ENCODE data around the gene SAP30BP. TPM values are rescaled to one million over a fixed set of nuclear protein-coding genes. Genes with fewer than 3 reads are reported as not detected.

Gene SAP30BP
- total RNA-seq, 1 experiment from 2014 or later = 80.3 TPM

DNA sequence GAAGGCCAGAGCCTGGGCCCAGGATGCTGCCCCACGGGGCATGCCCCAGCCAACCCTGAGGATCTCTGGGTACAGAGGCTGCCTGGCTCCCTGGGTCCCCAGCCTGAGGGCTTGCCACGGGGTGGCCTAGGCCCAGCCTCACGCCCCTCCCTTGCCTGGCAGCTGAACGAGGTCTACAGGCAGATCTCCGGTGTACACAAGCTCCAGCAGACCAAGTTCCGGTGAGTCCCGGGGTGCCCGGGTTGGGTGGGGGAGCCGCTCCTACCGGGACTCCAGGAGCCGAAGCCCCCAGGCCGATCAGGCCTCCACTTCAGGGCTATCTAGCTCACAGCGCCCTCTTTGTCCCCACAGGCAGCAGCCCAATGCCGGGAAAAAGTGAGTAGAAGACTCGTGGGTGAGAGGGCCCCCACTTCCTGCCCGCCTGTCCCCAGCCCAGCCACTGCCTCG lies 73.5 kb downstream of the SAP30BP start:
- Histone ChIP-seq H3K27me3 (ENCODE audit: insufficient read depth, low read depth) (no peaks in the 10 kb centered on the region), H3K36me3 (ENCODE audit: low read depth) (peaks cover 8% of the 10 kb centered on the region; the same call in 1 of the 2 replicates), H3F3A (ENCODE audit: insufficient read depth, low read depth) (peaks cover 21% of the 10 kb centered on the region; the same call in 1 of the 2 replicates), H2AFZ (no peak overlapping the region), H3K4me2 (no peak overlapping the region), H3K4me1 (replicated peaks; ENCODE audit: insufficient read depth) (no peaks in the 10 kb centered on the region), H3K27ac (no peak overlapping the region), H3K4me3 (no peak overlapping the region), H3K9me3 (ENCODE audit: insufficient read depth, low read depth) (no peaks in the 10 kb centered on the region), H4K20me1 (ENCODE audit: insufficient read depth) (peaks cover 6% of the 10 kb centered on the region), H3K79me2 (ENCODE audit: low read depth) (no peaks in the 10 kb centered on the region), H3K9me2 (ENCODE audit: insufficient read depth) (no peaks in the 10 kb centered on the region)
- TF ChIP-seq, protein P1, sequence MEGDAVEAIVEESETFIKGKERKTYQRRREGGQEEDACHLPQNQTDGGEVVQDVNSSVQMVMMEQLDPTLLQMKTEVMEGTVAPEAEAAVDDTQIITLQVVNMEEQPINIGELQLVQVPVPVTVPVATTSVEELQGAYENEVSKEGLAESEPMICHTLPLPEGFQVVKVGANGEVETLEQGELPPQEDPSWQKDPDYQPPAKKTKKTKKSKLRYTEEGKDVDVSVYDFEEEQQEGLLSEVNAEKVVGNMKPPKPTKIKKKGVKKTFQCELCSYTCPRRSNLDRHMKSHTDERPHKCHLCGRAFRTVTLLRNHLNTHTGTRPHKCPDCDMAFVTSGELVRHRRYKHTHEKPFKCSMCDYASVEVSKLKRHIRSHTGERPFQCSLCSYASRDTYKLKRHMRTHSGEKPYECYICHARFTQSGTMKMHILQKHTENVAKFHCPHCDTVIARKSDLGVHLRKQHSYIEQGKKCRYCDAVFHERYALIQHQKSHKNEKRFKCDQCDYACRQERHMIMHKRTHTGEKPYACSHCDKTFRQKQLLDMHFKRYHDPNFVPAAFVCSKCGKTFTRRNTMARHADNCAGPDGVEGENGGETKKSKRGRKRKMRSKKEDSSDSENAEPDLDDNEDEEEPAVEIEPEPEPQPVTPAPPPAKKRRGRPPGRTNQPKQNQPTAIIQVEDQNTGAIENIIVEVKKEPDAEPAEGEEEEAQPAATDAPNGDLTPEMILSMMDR (conservative IDR thresholded peaks at IDR 0.05) = no peak
- no peak for TF ChIP-seq EZH2 (IDR thresholded peaks at IDR 0.05; ENCODE audit: low read depth)
- POLR2A ChIA-PET (ENCODE audit: unreplicated experiment) = interaction anchor here (0.7 kb wide), 1 partner anchor 51 kb away, joined by 3 read pairs; no protein-coding TSS in a partner anchor
- intact Hi-C loops (cut with micrococcal nuclease; ENCODE audit: unreplicated experiment) = no loop called here
- no TSS peak for BruUV-seq (replicated peaks)
- CTCF ChIA-PET = interaction anchor here (0.5 kb wide), 1 partner anchor 89 kb away, joined by 6 read pairs; no protein-coding TSS in a partner anchor
- no peak for DNase-seq

DNA sequence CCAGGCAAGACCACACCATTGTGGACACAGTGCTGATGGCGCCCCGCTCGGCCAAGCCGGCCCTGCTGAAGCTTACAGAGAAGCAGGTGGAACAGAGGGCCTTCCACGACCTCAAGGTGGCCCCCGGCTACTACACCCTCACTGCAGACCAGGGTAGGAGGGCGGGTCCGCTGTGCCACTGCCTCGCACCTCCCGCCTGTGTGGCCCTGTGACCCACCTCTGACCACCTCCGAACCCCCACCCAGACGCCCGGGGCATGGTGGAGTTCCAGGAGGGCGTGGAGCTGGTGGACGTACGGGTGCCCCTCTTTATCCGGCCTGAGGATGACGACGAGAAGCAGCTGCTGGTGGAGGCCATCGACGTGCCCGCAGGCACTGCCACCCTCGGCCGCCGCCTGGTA lies 75.2 kb downstream of the SAP30BP start:
- Histone ChIP-seq H3K4me1 (replicated peaks; ENCODE audit: insufficient read depth) (no peaks in the 10 kb centered on the region), H3K27ac (no peak overlapping the region), H3K9me3 (ENCODE audit: insufficient read depth, low read depth) (no peaks in the 10 kb centered on the region), H3F3A (ENCODE audit: insufficient read depth, low read depth) (peaks cover 37% of the 10 kb centered on the region), H4K20me1 (ENCODE audit: insufficient read depth) (peaks cover 6% of the 10 kb centered on the region), H3K27me3 (ENCODE audit: insufficient read depth, low read depth) (no peaks in the 10 kb centered on the region), H3K79me2 (ENCODE audit: low read depth) (no peaks in the 10 kb centered on the region), H3K4me3 (no peak overlapping the region), H3K36me3 (ENCODE audit: low read depth) (peaks cover 8% of the 10 kb centered on the region; the same call in 1 of the 2 replicates), H3K9me2 (ENCODE audit: insufficient read depth) (no peaks in the 10 kb centered on the region), H2AFZ (no peak overlapping the region), H3K4me2 (no peak overlapping the region)
- ChIA-PET CTCF (no interaction called here), POLR2A (ENCODE audit: unreplicated experiment) (no interaction called here)
- intact Hi-C loops (cut with micrococcal nuclease; ENCODE audit: unreplicated experiment) = no loop called here
- BruUV-seq (replicated peaks) = no TSS peak
- no peak for DNase-seq
- TF ChIP-seq, protein P1 (conservative IDR thresholded peaks at IDR 0.05) = no peak
- TF ChIP-seq EZH2 (IDR thresholded peaks at IDR 0.05; ENCODE audit: low read depth) = no peak

DNA sequence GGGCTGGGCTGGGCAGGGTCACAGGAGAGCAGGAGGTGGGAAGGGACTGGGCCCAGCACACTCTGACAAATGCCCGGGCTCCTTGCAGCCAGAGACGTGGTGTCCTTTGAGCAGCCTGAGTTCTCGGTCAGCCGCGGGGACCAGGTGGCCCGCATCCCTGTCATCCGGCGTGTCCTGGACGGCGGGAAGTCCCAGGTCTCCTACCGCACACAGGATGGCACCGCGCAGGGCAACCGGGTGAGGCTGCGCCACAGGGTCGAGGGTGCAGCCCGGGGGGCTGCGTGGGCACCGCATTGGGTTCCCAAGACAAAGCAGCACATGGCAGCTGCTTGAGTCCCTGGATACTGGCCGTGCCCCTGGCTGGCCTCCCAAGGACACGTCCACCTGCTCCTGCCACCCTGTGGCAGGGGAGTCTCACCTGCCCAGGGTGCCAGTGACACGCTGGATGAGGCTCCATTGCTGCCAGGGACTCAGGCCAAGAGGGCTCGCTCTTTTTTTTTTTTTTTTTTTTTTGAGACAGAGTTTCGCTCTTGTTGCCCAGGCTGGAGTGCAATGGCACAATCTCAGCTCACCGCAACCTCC lies 76.6 kb downstream of the SAP30BP start:
- no peak overlapping the region for H2AFZ ChIP-seq
- no peaks in the 10 kb centered on the region for H3K79me2 ChIP-seq (ENCODE audit: low read depth)
- no peaks in the 10 kb centered on the region for H3K9me3 ChIP-seq (ENCODE audit: insufficient read depth, low read depth)
- no peaks in the 10 kb centered on the region for H3K27me3 ChIP-seq (ENCODE audit: insufficient read depth, low read depth)
- no peak overlapping the region for H3K4me3 ChIP-seq
- TF ChIP-seq, protein P1 (conservative IDR thresholded peaks at IDR 0.05) = no peak
- no peak for TF ChIP-seq EZH2 (IDR thresholded peaks at IDR 0.05; ENCODE audit: low read depth)
- ChIA-PET POLR2A (ENCODE audit: unreplicated experiment) (no interaction called here), CTCF (interaction anchor here (0.7 kb wide), 1 partner anchor 18 kb away, joined by 17 read pairs; no protein-coding TSS in a partner anchor)
- intact Hi-C loops (cut with micrococcal nuclease; ENCODE audit: unreplicated experiment) = no loop called here
- no peak overlapping the region for H3K4me2 ChIP-seq
- no peaks in the 10 kb centered on the region for H3K9me2 ChIP-seq (ENCODE audit: insufficient read depth)
- H3K27ac ChIP-seq = no peak overlapping the region
- H3F3A ChIP-seq (ENCODE audit: insufficient read depth, low read depth) = peaks cover 34% of the 10 kb centered on the region
- H4K20me1 ChIP-seq (ENCODE audit: insufficient read depth) = peaks cover 6% of the 10 kb centered on the region
- BruUV-seq (replicated peaks) = no TSS peak
- DNase-seq = no peak
- peaks cover 10% of the 10 kb centered on the region; the same call in 1 of the 2 replicates for H3K36me3 ChIP-seq (ENCODE audit: low read depth)
- 0 out of 2 replicates have a peak, but pooled peaks cover 3% of the 10 kb centered on the region for H3K4me1 ChIP-seq (replicated peaks; ENCODE audit: insufficient read depth)

Data from PC-9 (cell line).